Stimulated activated CD4-positive, alpha-beta T cell treated with anti-CD3 and anti-CD28 coated beads, Interleukin-12 subunit alpha, Interleukin-12 subunit beta, amount 100 ng/mL, for 48 hours (primary cell): ENCODE results near the gene KCNAB2.
"Not testable (repeated sequence)": the region's sequence is repeated elsewhere in the genome, so short reads cannot be mapped to it uniquely, and the experiment has no call there.

Experiments
- DNase-seq, 3 donors: peaks; one replicate each; pipeline ENCODE4 v3.0.0-alpha.2; 2020; ENCODE audit warnings: low read depth in 2 of 3, low spot score in 1 of 3

The KCNAB2 gene

DNA sequence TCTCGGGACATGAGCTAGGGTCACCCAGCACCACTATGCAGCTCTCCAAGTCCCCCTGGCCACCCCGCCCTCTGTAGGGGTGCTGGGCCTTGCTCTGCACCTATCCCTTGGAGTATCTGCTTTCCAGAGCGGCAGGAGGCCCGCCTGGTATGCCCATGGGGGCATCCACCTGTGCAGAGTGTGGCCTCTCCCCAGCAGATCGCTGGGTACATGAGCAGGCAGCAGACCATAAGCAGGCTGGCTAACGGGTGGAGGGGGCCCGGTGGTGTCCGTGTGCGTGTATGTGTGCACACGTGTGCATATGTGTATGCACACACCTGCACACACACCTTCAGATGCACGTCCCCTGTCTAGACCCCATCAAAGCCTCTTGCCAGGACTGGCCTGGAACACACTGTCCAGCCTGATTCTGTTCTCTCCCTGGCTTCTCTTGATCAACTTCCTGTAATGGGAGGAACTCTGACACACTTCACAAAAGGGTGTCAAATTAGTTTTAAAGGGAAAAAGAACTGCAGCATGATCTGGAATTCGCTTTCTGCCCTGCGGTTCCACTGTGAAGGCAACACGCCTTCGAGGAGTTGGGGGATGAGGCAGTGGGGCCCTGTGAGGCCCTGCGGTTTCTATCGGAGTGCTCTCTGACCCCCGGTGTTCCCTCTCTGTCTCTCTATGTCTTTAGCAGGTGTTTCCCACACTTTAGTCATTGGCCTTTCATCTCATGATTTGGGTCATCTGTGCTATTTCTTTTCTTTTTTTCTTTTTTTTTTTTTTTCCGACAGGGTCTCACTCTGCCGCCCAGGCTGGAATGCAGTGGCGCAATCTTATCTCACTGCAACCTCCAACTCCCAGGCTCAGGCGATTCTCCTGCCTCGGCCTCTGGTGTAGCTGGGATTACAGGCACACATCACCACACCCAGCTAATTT, 36.3 kb upstream of the KCNAB2 start:
- DNase-seq: no peak

- no peak for DNase-seq
Measured at GRCh38 chr1:6010554-6010953, 35.1 kb upstream of the KCNAB2 start.

GRCh38 chr1:6011161-6011945, 34.3 kb upstream of the KCNAB2 start:
- DNase-seq: no peak

- DNase-seq: no peak
Measured at GRCh38 chr1:6011946-6012258, 33.8 kb upstream of the KCNAB2 start.

GRCh38 chr1:6012529-6013318, 33.0 kb upstream of the KCNAB2 start:
- no peak for DNase-seq

DNA sequence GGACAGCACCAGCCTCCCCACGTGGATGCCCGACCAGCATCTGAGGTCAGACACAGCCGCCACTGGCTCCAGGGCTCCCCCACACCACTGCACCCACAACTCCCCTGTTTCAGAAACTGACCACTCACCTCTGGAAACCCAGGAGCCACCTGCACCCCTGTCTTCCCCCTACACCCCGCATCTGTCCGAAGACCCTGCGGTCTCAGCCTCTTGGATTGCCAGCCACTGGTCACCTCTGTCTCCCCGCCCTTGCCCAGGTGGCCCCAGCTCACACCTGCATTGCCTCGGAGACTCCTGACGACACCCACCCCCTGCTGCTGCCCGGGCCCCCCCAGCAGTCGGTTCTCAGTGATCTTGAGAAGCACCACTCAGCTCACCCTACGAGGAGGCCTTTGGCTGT, 32.2 kb upstream of the KCNAB2 start:
- no peak for DNase-seq

DNA sequence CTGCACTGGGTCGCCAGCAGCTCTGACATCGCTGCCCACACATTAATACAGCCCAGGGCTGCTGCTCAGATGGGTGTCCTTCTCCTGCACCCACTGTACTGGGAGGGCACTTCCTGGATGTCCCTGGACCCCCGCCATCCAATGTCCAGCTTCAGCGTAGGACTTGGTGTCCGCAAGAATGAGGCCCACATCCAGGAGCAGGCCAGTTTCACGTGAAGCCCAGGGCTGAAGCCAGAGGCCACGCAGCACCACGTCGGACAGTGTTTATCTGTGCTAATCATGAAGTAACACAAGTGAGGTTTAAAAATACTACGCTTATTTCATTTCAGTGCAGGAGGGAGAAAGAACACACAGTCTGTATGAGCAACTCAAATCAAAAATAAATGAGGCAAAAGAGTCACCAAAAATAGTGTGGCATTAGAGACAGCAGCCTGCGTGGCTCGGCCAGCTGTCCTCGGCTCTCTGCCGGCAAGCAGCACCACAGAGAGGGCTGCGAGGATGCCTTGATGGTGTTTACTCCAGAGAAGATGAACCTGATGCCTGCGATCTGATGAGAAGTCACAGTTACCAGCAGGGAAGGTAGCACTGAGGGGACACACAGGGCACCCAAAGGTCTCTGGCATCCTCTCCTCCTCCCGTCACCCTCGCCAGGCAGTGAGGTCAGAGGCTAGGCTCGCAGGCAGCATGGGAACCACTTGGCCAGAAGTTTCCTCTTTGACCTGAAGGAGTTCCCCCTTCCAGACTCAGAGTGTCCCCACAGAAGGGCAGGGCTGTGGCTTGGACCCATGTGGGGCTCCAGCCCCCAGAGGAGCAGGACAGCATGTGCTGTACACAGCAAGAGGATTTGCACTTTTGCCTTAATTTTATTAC, 31.3 kb upstream of the KCNAB2 start:
- no peak for DNase-seq

DNA sequence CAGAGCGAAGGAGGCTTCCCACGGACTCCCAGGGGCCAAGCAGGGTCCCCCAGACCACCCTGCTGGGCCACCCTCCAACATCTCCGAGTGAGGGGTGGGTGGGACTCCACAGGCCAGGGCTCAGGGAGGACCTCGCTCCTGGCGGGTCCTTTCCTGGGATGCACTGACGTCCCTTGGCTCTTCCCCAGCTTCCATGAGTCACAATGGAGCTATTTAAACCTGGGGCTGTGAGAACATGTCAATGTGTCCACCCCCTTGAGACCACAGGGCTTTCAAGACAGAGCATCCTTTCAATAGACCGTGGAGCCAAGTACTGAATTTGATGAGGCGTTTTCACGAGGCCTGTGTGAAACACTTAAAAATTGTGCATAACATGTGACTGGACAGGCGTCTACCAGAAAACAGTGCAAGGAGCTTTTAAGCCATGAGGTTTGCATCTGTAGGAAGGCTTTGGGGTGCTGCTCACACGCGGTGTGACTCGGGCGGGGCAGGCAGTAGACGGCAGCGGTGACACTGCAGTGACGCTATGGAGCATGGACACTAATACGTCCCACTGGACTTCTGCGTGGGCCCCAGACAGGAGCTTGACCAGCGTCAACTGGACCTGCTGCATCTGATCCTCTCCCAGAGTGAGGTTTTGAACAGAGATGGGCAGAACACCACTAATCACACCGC, 29.4 kb upstream of the KCNAB2 start:
- no peak for DNase-seq

GRCh38 chr1:6017654-6018053, 28.0 kb upstream of the KCNAB2 start:
- not testable (repeated sequence) for DNase-seq

DNA sequence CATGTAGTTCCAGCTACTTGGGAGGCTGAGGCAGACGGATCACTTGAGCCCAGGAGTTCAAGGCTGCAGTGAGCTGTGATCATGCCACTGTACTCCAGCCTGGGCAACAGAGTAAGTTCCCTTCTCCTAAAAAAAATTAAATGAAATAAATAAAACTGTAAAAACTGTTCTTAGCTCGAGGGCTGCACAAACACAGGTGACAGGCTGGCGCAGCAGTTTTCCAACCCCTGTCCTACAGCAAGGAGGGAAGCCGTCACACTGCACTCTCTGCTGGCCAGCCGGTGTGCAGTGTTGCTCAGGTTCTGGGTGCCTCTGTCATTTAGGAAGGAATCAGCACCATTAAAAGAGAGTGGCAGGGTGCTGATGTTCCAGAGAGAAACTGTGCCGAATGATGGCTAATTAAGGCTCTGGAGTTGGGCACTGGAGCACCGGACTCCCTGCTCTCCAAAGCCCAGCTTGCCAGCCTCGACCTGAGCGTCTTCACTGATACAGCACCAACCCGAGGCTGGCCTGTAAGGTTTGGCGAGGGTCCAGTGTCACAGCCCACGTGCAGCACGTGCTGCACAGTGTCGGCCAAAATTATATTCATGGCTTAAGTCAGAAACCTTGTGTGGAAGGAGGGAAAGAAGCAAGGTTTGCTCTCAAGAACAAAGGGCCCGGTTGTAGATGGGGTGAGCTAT, 26.4 kb upstream of the KCNAB2 start:
- DNase-seq: no peak

DNA sequence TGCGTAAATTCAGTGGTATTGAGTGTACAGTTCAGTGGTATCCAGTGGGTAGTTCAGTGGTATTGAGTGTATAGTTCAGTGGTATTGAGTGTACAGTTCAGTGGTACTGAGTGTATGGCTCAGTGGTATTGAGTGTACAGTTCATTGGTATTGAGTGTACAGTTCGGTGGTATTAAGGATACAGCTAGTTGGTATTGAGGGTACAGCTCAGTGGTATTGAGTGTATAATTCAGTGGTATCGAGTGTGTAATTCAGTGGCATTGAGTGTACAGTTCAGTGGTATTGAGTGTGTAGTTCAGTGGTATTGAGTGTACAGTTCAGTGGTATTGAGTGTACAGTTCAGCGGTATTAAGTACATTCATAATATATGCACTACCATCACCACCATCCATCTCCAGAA, 23.5 kb upstream of the KCNAB2 start:
- no peak for DNase-seq

DNA sequence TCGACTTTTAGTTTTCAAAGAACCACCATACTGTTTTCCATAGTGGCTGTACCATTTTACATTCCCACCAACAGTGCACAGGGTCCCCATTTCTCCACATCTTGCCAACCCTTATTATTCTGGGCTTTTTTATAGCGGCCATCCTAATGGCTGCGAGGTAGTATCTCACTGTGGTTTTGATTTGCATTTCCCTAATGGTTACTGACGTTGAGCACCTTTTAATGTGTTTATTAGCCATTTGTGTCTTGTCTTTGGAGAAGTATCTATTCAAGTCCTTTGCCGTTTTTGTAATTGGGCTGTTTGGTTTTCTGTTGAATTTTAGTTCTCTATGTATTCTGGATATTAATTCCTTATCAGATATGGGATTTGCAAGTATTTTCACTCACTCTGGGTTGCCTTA, 22.3 kb upstream of the KCNAB2 start:
- DNase-seq: no peak

GRCh38 chr1:6024376-6024775, 21.3 kb upstream of the KCNAB2 start:
- DNase-seq: no peak

- no peak for DNase-seq
Measured at GRCh38 chr1:6025269-6026094, 20.2 kb upstream of the KCNAB2 start.

GRCh38 chr1:6026095-6026809, 19.4 kb upstream of the KCNAB2 start:
- peak; percentile 88 to 94 (median 91) for DNase-seq

DNA sequence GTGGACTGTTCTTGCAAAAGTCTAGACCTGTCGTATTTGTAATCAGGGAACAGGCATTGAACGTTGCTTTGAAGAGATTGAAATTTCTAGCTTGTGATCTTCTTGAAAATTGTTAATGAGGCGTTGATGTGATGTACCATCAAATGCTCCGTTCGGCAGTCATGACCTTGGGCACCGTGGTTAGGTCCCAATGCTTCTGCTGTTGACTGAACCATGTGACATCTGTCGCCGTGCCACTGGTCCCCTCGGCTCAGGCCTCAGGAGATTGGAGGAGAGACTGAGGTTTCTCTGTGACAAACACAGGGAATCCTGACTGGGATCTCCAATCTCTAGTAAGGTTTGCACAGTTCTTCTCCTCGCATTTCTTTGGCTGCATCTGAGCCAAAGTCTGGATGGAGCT, 18.1 kb upstream of the KCNAB2 start:
- DNase-seq: no peak

- DNase-seq: peak; percentile 23 to 45 (median 42)
Measured at GRCh38 chr1:6028042-6028850, 17.4 kb upstream of the KCNAB2 start.
